K562 (cell line): ENCODE measurements around the gene HINT3. TPM values are rescaled to one million over a fixed set of nuclear protein-coding genes. Genes with fewer than 3 reads are reported as not detected.

Experiments
- ARHGAP35 ChIP-seq: fragments of 450-650 bp; IDR thresholded peaks from 2 replicates; pipeline ENCODE4 v1.6.1; 2018; ENCODE audit not compliant: partially characterized antibody
- E2F1 ChIP-seq: sonication (generic); formaldehyde crosslinking; IDR thresholded peaks from 2 replicates; pipeline ENCODE4 v1.8.1; 2023; ENCODE audit warnings: mild to moderate bottlenecking, missing genetic modification reagents, moderate library complexity
- ESRRB ChIP-seq: fragments of 250-450 bp; sonication (Bioruptor Pico); IDR thresholded peaks from 2 replicates; pipeline ENCODE4 v1.5.0; 2020; ENCODE audit warnings: mild to moderate bottlenecking, moderate library complexity, borderline replicate concordance
- FOXP4 ChIP-seq: sonication (generic); formaldehyde crosslinking; IDR thresholded peaks from 2 replicates; pipeline ENCODE4 v1.8.0; 2022; ENCODE audit warnings: mild to moderate bottlenecking, missing genetic modification reagents, borderline replicate concordance
- GABPB1 ChIP-seq: sonication (generic); formaldehyde crosslinking; IDR thresholded peaks from 2 replicates; pipeline ENCODE4 v1.8.0; 2022; ENCODE audit warnings: mild to moderate bottlenecking, missing genetic modification reagents
- KAT7 ChIP-seq: sonication (generic); formaldehyde crosslinking; IDR thresholded peaks from 2 replicates; pipeline ENCODE4 v1.8.0; 2022; ENCODE audit warnings: missing genetic modification reagents, mild to moderate bottlenecking, borderline replicate concordance
- KDM1A ChIP-seq, 2 experiments: fragments of 450-650 bp; IDR thresholded peaks; 2 replicates each; pipeline ENCODE4 v1.6.1; 2016; ENCODE audit warnings: mild to moderate bottlenecking in 2 of 2
- MECOM ChIP-seq: fragments of 250-450 bp; sonication (Bioruptor Pico); IDR thresholded peaks from 2 replicates; pipeline ENCODE4 v1.8.0; 2022; ENCODE audit warnings: inconsistent platforms
- MYC ChIP-seq, 2 experiments: fragments of 250-450 bp in 1 of 2; sonication (Bioruptor Pico) in 1 of 2; IDR thresholded peaks; 2 replicates each; pipeline versions ENCODE4 v1.5.1 to v1.6.1; 2012 to 2021; ENCODE audit warnings: low read depth in 2 of 2, borderline replicate concordance in 1 of 2, improper control_type of control experiment in 1 of 2, low read length in 1 of 2, mild to moderate bottlenecking in 1 of 2, moderate library complexity in 1 of 2
- PHB2 ChIP-seq: fragments of 450-650 bp; IDR thresholded peaks from 2 replicates; pipeline ENCODE4 v1.6.1; 2017; ENCODE audit warnings: low read depth
- RAD51 ChIP-seq: fragments of 450-650 bp; IDR thresholded peaks from 2 replicates; pipeline ENCODE4 v1.7.1; 2016; ENCODE audit warnings: low read depth, mild to moderate bottlenecking, borderline replicate concordance
- SP2 ChIP-seq: IDR thresholded peaks from 2 replicates; pipeline ENCODE4 v1.6.1; 2011; ENCODE audit warnings: mild to moderate bottlenecking, low read depth, low read length, moderate library complexity; ENCODE audit not compliant: poor library complexity, severe bottlenecking; ENCODE audit errors: extremely low read depth
- SRF ChIP-seq, 2 experiments: fragments of 250-450, 450-650 bp in 1 of 2; sonication (Bioruptor Pico) in 1 of 2; sonication (generic) in 1 of 2; formaldehyde crosslinking; IDR thresholded peaks; 2 replicates each; pipeline versions ENCODE4 v1.5.0 to v1.5.1; 2020 to 2022; ENCODE audit warnings: mild to moderate bottlenecking in 1 of 2, missing genetic modification reagents in 1 of 2
- TEAD1 ChIP-seq, 2 experiments: fragments of 450-650 bp in 1 of 2; sonication (generic) in 1 of 2; formaldehyde crosslinking; IDR thresholded peaks; 2 replicates each; pipeline versions ENCODE4 v1.4.0 to v1.8.0; 2020 to 2022; ENCODE audit warnings: mild to moderate bottlenecking in 2 of 2, missing genetic modification reagents in 1 of 2
- ZBTB5 ChIP-seq: fragments of 450-650 bp; IDR thresholded peaks from 2 replicates; pipeline ENCODE4 v1.6.1; 2017; ENCODE audit warnings: antibody characterized with exemption
- ZNF212 ChIP-seq: fragments of 450-650 bp; formaldehyde crosslinking; IDR thresholded peaks from 2 replicates; pipeline ENCODE4 v1.4.0; 2020; ENCODE audit warnings: mild to moderate bottlenecking
- ZNF511 ChIP-seq: sonication (generic); formaldehyde crosslinking; IDR thresholded peaks from 2 replicates; pipeline ENCODE4 v1.8.0; 2022; ENCODE audit warnings: mild to moderate bottlenecking, missing genetic modification reagents
- polyA plus RNA-seq, 8 experiments: library from polyadenylated mRNA; depleted of rRNA in 4 of 8; stranded (reverse) in 5 of 8; unstranded in 3 of 8; fragments of >200 nt; fragmentation: Nextera tagmentation in 2 of 8; fragmentation: Illumina TruSeq in 1 of 8; extraction: Ambion mirVana in 2 of 8; extraction: Trizol in 1 of 8; gene quantifications; 2 replicates each; pipeline versions ENCODE4 v1.2.1 to v1.2.3, GENCODE V29; 2011 to 2014; ENCODE audit warnings: inconsistent platforms in 1 of 8, missing spikeins in 1 of 8
- total RNA-seq, 7 experiments: library from RNA; depleted of rRNA in 6 of 7; stranded (reverse); fragments of >200 nt in 6 of 7; fragmentation: Illumina TruSeq in 2 of 7; extraction: Trizol in 2 of 7; gene quantifications; 2 replicates each; pipeline versions ENCODE4 v1.2.1 to v1.2.3, GENCODE V29; 2011 to 2021; ENCODE audit warnings: low replicate concordance in 1 of 7
- TF ChIP-seq, protein P1 (sequence below): fragments of 250-450 bp; sonication (Bioruptor Pico); IDR thresholded peaks from 2 replicates; pipeline ENCODE4 v1.8.0; 2021; ENCODE audit warnings: moderate library complexity, mild to moderate bottlenecking, inconsistent platforms

HINT3 gene
- total and polyA plus RNA-seq, 9 of the 15 experiments (the other 6 are each of a cell fraction or from before 2014, with no cell fraction given) = 1.4 to 16.6 (median 10.8) TPM

DNA sequence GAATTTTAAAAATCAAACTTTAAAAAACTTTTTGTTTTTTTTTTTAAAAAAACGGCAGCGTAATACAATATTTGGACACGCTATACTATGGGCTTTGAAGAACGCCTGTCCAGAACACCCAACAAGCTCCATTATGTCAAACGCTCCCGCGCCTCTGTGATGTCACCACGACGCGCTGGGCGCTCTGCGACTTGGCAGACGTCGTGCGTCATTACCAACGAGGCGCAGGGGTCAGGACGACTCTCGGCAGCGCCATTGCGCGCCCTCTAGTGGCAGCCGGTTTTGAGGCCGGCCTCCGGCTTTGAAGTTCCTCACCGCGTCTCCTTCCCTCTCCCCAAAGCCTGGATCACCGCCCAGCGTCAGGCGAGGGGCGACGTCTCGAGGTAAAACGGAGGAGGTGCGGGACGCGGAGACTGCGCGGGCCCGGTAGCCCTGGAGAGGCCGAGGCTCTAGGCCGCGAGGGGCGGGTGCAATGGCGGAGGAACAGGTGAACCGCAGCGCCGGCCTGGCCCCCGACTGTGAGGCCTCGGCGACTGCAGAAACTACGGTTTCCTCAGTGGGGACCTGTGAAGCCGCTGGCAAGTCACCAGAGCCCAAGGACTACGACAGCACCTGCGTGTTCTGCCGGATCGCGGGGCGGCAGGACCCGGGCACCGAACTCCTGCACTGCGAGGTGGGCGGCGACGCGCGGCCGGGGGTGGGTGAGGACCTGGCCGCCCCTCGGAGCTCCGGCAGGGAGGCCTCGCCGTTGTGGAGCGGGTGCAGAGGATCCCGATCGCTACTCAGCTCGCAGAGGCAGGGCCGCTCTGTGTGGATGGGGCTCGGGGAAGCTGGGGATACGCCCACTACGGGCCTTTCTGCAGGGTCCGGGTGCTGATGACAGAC is at the start of gene HINT3 (continued):
- peak; percentile 83; the same call in 1 of the 2 replicates for TF ChIP-seq ZNF511 (CRISPR knock-in tag)
- TF ChIP-seq MECOM (CRISPR knock-in tag) = no peak
- no peak for TF ChIP-seq ESRRB (CRISPR knock-in tag)
- TF ChIP-seq SRF (CRISPR knock-in tag; IDR thresholded peaks at IDR 0.05) = peak in 1 of 2 experiments; percentile 64; a peak in 1 of 4 replicates
- TF ChIP-seq ARHGAP35 = no peak
- TF ChIP-seq MYC (IDR thresholded peaks at IDR 0.05; ENCODE audit: low read depth, low read length) = peak; percentile 77
- peak; percentile 85; the same call in 1 of the 2 replicates for TF ChIP-seq MYC (CRISPR knock-in tag; IDR thresholded peaks at IDR 0.05; ENCODE audit: borderline replicate concordance, low read depth)
- TF ChIP-seq TEAD1 (CRISPR knock-in tag; IDR thresholded peaks at IDR 0.05) = peak in 1 of 2 experiments; percentile 96; a peak in 3 of 4 replicates
- TF ChIP-seq FOXP4 = peak; percentile 81; the same call in 1 of the 2 replicates
- TF ChIP-seq, protein P1, sequence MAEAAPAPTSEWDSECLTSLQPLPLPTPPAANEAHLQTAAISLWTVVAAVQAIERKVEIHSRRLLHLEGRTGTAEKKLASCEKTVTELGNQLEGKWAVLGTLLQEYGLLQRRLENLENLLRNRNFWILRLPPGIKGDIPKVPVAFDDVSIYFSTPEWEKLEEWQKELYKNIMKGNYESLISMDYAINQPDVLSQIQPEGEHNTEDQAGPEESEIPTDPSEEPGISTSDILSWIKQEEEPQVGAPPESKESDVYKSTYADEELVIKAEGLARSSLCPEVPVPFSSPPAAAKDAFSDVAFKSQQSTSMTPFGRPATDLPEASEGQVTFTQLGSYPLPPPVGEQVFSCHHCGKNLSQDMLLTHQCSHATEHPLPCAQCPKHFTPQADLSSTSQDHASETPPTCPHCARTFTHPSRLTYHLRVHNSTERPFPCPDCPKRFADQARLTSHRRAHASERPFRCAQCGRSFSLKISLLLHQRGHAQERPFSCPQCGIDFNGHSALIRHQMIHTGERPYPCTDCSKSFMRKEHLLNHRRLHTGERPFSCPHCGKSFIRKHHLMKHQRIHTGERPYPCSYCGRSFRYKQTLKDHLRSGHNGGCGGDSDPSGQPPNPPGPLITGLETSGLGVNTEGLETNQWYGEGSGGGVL = no peak
- TF ChIP-seq RAD51 = no peak
- TF ChIP-seq SP2 = peak; percentile 74
- TF ChIP-seq PHB2 = no peak
- no peak for TF ChIP-seq ZBTB5
- peak; percentile 93 for TF ChIP-seq E2F1 (CRISPR knock-in tag)
- TF ChIP-seq ZNF212 (CRISPR knock-in tag) = no peak
- peak; percentile 58; the same call in 1 of the 2 replicates for TF ChIP-seq KAT7 (CRISPR knock-in tag)
- TF ChIP-seq GABPB1 (CRISPR knock-in tag) = peak; percentile 87
- 0 out of 4 replicates have a peak, but pooled peaks of 1 of the 2 experiments have one; percentile 15 for TF ChIP-seq KDM1A (IDR thresholded peaks at IDR 0.05)
